GM19023 (cell line): ENCODE data around the gene MPZL1.

Experiments used
- ATAC-seq: cut with Tn5 transposase; IDR thresholded peaks from one replicate; pipeline ENCODE4 v1.9.1; 2021; ENCODE audit warnings: mild to moderate bottlenecking, moderate library complexity; ENCODE audit not compliant: unreplicated experiment

MPZL1 gene

GRCh38 chr1:167747988-167748387, 26.2 kb downstream of the MPZL1 start:
- no peak for ATAC-seq

- no peak for ATAC-seq
Observed at GRCh38 chr1:167748906-167749305, 27.1 kb downstream of the MPZL1 start.

GRCh38 chr1:167749741-167750140, 28.0 kb downstream of the MPZL1 start:
- ATAC-seq, result no peak

- ATAC-seq, result no peak
Observed at GRCh38 chr1:167750641-167751040, 28.9 kb downstream of the MPZL1 start.

GRCh38 chr1:167751676-167752075, 29.9 kb downstream of the MPZL1 start:
- no peak for ATAC-seq

- no peak for ATAC-seq
Observed at GRCh38 chr1:167752219-167752985, 30.6 kb downstream of the MPZL1 start.

- ATAC-seq, result no peak
Observed at GRCh38 chr1:167755654-167756053, 33.9 kb downstream of the MPZL1 start.

- no peak for ATAC-seq
Observed at GRCh38 chr1:167756730-167757405, 35.1 kb downstream of the MPZL1 start.

GRCh38 chr1:167757433-167758309, 35.9 kb downstream of the MPZL1 start:
- no peak for ATAC-seq

- no peak for ATAC-seq
Observed at GRCh38 chr1:167761400-167761799, 39.6 kb downstream of the MPZL1 start.

- ATAC-seq, result no peak
Observed at GRCh38 chr1:167762061-167762746, 40.4 kb downstream of the MPZL1 start.

GRCh38 chr1:167763525-167764220, 41.9 kb downstream of the MPZL1 start:
- ATAC-seq, result no peak

GRCh38 chr1:167764458-167765330, 42.9 kb downstream of the MPZL1 start:
- no peak for ATAC-seq

- ATAC-seq, result no peak
Observed at GRCh38 chr1:167765496-167765895, 43.7 kb downstream of the MPZL1 start.

GRCh38 chr1:167766538-167766937, 44.8 kb downstream of the MPZL1 start:
- no peak for ATAC-seq

GRCh38 chr1:167767761-167768160, 46.0 kb downstream of the MPZL1 start:
- no peak for ATAC-seq

- ATAC-seq, result no peak
Observed at GRCh38 chr1:167770127-167770526, 48.3 kb downstream of the MPZL1 start.

GRCh38 chr1:167772436-167772835, 50.7 kb downstream of the MPZL1 start:
- no peak for ATAC-seq

- no peak for ATAC-seq
Observed at GRCh38 chr1:167773516-167773915, 51.7 kb downstream of the MPZL1 start.
